SK-N-SH (cell line): ENCODE results near the gene UAP1L1. TPM values are rescaled to one million over a fixed set of nuclear protein-coding genes. Genes with fewer than 3 reads are reported as not detected.

Source experiments
- CTCF ChIA-PET: fragments of 300-600, 350-600 bp; formaldehyde crosslinking; extraction: SDS; loops from one replicate; lab custom pipeline; 2021; lab: Yijun Ruan, JAX
- POLR2A ChIA-PET: fragments of 350-600 bp; sonication (Branson Sonifier 250); formaldehyde crosslinking; extraction: SDS; loops from one replicate; lab custom pipeline; 2020; ENCODE audit warnings: antibody characterized with exemption, inconsistent platforms; lab: Yijun Ruan, JAX
- DNase-seq: peaks from one replicate; pipeline ENCODE4 v3.0.0; 2012
- H2AFZ ChIP-seq: fragments of 200-600 bp; sonication (generic); 2 replicates; pipeline ENCODE4 v1.8.1; 2016; ENCODE audit warnings: antibody characterized with exemption, mild to moderate bottlenecking, low read depth
- H3F3A ChIP-seq: fragments of 200-600 bp; sonication (generic); replicated peaks from 2 replicates; pipeline ENCODE3; 2016; ENCODE audit warnings: antibody characterized with exemption, mild to moderate bottlenecking; ENCODE audit not compliant: insufficient read depth
- H3K27ac ChIP-seq, 2 experiments: fragments of 200-500 bp in 1 of 2; fragments of 200-600 bp in 1 of 2; sonication (Bioruptor generic) in 1 of 2; sonication (generic), shearing (Covaris generic) in 1 of 2; 2 replicates each; pipeline versions ENCODE4 v1.5.1 to v1.6.1; 2014 to 2016; ENCODE audit warnings: low read depth in 2 of 2, inconsistent platforms in 1 of 2, low read length in 1 of 2, mild to moderate bottlenecking in 1 of 2, mixed read lengths in 1 of 2
- H3K27me3 ChIP-seq: fragments of 200-600 bp; sonication (generic), shearing (Covaris generic); 2 replicates; pipeline ENCODE4 v1.6.1; 2016; ENCODE audit warnings: mixed run types; ENCODE audit not compliant: insufficient read depth
- H3K36me3 ChIP-seq, 2 experiments: fragments of 200-500 bp in 1 of 2; fragments of 200-600 bp in 1 of 2; sonication (Bioruptor generic) in 1 of 2; sonication (generic) in 1 of 2; replicated peaks in 1 of 2; 2 replicates each; pipeline versions ENCODE3 to v1.5.1; 2014 to 2016; ENCODE audit warnings: low read length in 1 of 2, mild to moderate bottlenecking in 1 of 2; ENCODE audit not compliant: insufficient read depth in 2 of 2, control insufficient read depth in 1 of 2
- H3K4me1 ChIP-seq, 2 experiments: fragments of 200-500 bp in 1 of 2; fragments of 200-600 bp in 1 of 2; sonication (Bioruptor generic) in 1 of 2; sonication (generic), shearing (Covaris generic) in 1 of 2; 2 replicates each; pipeline versions ENCODE4 v1.5.1 to v1.6.1; 2014 to 2016; ENCODE audit warnings: low read depth in 1 of 2, low read length in 1 of 2, mixed run types in 1 of 2; ENCODE audit not compliant: insufficient read depth in 2 of 2, control insufficient read depth in 1 of 2
- H3K4me2 ChIP-seq: fragments of 200-600 bp; sonication (generic), shearing (Covaris generic); 2 replicates; pipeline ENCODE4 v1.6.1; 2017; ENCODE audit warnings: mixed run types
- H3K4me3 ChIP-seq, 2 experiments: fragments of 200-500 bp in 1 of 2; fragments of 200-600 bp in 1 of 2; sonication (Bioruptor generic) in 1 of 2; sonication (generic), shearing (Covaris generic) in 1 of 2; 2 replicates each; pipeline versions ENCODE4 v1.5.1 to v1.8.1; 2014 to 2016; ENCODE audit warnings: low read depth in 2 of 2, inconsistent platforms in 1 of 2, low read length in 1 of 2, mild to moderate bottlenecking in 1 of 2, mixed read lengths in 1 of 2, moderate library complexity in 1 of 2
- H3K79me2 ChIP-seq: fragments of 200-600 bp; sonication (generic); 2 replicates; pipeline ENCODE4 v1.8.1; 2017; ENCODE audit warnings: mild to moderate bottlenecking; ENCODE audit not compliant: insufficient read depth
- H3K9ac ChIP-seq: fragments of 200-600 bp; sonication (generic); 2 replicates; pipeline ENCODE4 v1.6.1; 2017; ENCODE audit warnings: mixed run types
- H3K9me2 ChIP-seq: fragments of 200-600 bp; sonication (generic); 2 replicates; pipeline ENCODE4 v1.6.1; 2017; ENCODE audit warnings: mixed run types
- H3K9me3 ChIP-seq: fragments of 200-600 bp; sonication (generic); 2 replicates; pipeline ENCODE4 v1.6.1; 2017; ENCODE audit warnings: mixed run types, mild to moderate bottlenecking, moderate library complexity
- H4K20me1 ChIP-seq: fragments of 200-600 bp; sonication (generic); 2 replicates; pipeline ENCODE4 v1.6.1; 2017; ENCODE audit warnings: mild to moderate bottlenecking, mixed run types; ENCODE audit not compliant: insufficient read depth
- CHD2 ChIP-seq: fragments of 150-350 bp; IDR thresholded peaks from 2 replicates; pipeline ENCODE4 v1.6.1; 2018; ENCODE audit warnings: low read length; ENCODE audit not compliant: partially characterized antibody
- ELF1 ChIP-seq: IDR thresholded peaks from 2 replicates; pipeline ENCODE4 v1.4.0; 2012
- EP300 ChIP-seq, 2 experiments: IDR thresholded peaks; 2 replicates each; pipeline versions ENCODE4 v1.4.0 to v1.6.1; 2012; ENCODE audit warnings: borderline replicate concordance in 1 of 2, low read depth in 1 of 2, low read length in 1 of 2
- FOSL2 ChIP-seq: IDR thresholded peaks from 2 replicates; pipeline ENCODE4 v1.4.0; 2012; ENCODE audit warnings: low read depth, mild to moderate bottlenecking, moderate library complexity, borderline replicate concordance
- FOXJ3 ChIP-seq: sonication (generic); formaldehyde crosslinking; IDR thresholded peaks from 2 replicates; pipeline ENCODE4 v1.5.1; 2020; ENCODE audit warnings: mild to moderate bottlenecking, missing genetic modification reagents
- JUND ChIP-seq: IDR thresholded peaks from 2 replicates; pipeline ENCODE4 v1.4.0; 2012
- MEF2A ChIP-seq: IDR thresholded peaks from 2 replicates; pipeline ENCODE4 v1.4.0; 2012; ENCODE audit warnings: low read depth, borderline replicate concordance
- MXI1 ChIP-seq: IDR thresholded peaks from 2 replicates; pipeline ENCODE4 v1.6.1; 2012; ENCODE audit warnings: mild to moderate bottlenecking, low read depth, low read length, improper control_type of control experiment
- NFIC ChIP-seq: IDR thresholded peaks from 2 replicates; pipeline ENCODE4 v1.4.0; 2012; ENCODE audit warnings: borderline replicate concordance
- NRF1 ChIP-seq: IDR thresholded peaks from 2 replicates; pipeline ENCODE4 v1.6.1; 2012; ENCODE audit warnings: low read depth, mild to moderate bottlenecking, low read length
- RCOR1 ChIP-seq: fragments of 150-350 bp; IDR thresholded peaks from 2 replicates; pipeline ENCODE4 v1.6.1; 2017; ENCODE audit warnings: antibody characterized with exemption, low read length
- RXRA ChIP-seq: IDR thresholded peaks from 2 replicates; pipeline ENCODE4 v1.4.0; 2012; ENCODE audit warnings: low read depth, mild to moderate bottlenecking, borderline replicate concordance
- SIN3A ChIP-seq: IDR thresholded peaks from 2 replicates; pipeline ENCODE4 v1.6.1; 2012; ENCODE audit warnings: low read depth, mild to moderate bottlenecking, low read length, moderate library complexity, borderline replicate concordance
- TAF1 ChIP-seq: IDR thresholded peaks from 2 replicates; pipeline ENCODE4 v1.6.1; 2012; ENCODE audit warnings: low read depth, mild to moderate bottlenecking, low read length, moderate library complexity, borderline replicate concordance
- TCF12 ChIP-seq: IDR thresholded peaks from 2 replicates; pipeline ENCODE4 v1.4.0; 2012
- TEAD4 ChIP-seq: IDR thresholded peaks from 2 replicates; pipeline ENCODE4 v1.4.0; 2012; ENCODE audit warnings: mild to moderate bottlenecking, borderline replicate concordance; ENCODE audit not compliant: insufficient read depth
- YY1 ChIP-seq: IDR thresholded peaks from 2 replicates; pipeline ENCODE4 v1.4.0; 2012; ENCODE audit warnings: low read depth, mild to moderate bottlenecking
- WGBS: methylation state at CpG from one replicate; pipeline ENCODE4 v1.1.6; 2017; ENCODE audit warnings: low lambda C conversion rate; 5-methylcytosine and 5-hydroxymethylcytosine counted together
- polyA plus RNA-seq, 3 experiments: library from polyadenylated mRNA; depleted of rRNA; stranded (reverse); fragments of >200 nt; gene quantifications; 2 replicates each; pipeline ENCODE4 v1.2.3, GENCODE V29; 2012
- TF ChIP-seq, protein P1 (sequence below): fragments of 150-350 bp; IDR thresholded peaks from 2 replicates; pipeline ENCODE4 v1.6.1; 2017; ENCODE audit warnings: antibody characterized with exemption, low read length, low read depth, borderline replicate concordance
- TF ChIP-seq, protein P2 (sequence below): IDR thresholded peaks from 2 replicates; pipeline ENCODE4; 2012
- TF ChIP-seq, protein P3 (sequence below): fragments of 150-350 bp; IDR thresholded peaks from 2 replicates; pipeline ENCODE4 v1.6.1; 2016; ENCODE audit warnings: mild to moderate bottlenecking, low read depth, low read length

UAP1L1 gene
- polyA plus RNA-seq, 1 of the 3 experiments (the other 2 are of a cell fraction), result 5.6 TPM

DNA sequence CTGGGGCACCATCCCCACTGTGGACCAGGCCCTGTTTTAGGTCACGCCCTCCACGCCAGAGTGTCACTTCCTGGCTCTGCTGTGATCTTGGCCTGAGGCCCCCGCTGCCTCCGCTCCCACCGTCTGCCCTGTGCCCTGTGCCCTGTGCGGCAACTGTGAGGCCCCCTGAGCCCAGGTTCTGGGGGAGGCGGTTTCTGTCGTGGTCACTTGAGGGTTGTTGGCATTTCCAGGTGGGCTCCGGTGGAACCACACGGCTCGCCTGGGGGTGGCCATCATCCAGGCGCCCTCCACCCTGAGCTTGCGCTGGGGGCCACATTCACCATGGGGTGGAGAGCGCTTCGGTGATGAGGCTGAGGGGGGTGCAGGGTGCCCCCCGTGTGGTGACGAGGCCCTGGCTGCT is 30.7 kb downstream of the UAP1L1 start:
- H3K36me3 ChIP-seq, result peaks cover 10 to 75% of the 10 kb centered on the region in 2 experiments

DNA sequence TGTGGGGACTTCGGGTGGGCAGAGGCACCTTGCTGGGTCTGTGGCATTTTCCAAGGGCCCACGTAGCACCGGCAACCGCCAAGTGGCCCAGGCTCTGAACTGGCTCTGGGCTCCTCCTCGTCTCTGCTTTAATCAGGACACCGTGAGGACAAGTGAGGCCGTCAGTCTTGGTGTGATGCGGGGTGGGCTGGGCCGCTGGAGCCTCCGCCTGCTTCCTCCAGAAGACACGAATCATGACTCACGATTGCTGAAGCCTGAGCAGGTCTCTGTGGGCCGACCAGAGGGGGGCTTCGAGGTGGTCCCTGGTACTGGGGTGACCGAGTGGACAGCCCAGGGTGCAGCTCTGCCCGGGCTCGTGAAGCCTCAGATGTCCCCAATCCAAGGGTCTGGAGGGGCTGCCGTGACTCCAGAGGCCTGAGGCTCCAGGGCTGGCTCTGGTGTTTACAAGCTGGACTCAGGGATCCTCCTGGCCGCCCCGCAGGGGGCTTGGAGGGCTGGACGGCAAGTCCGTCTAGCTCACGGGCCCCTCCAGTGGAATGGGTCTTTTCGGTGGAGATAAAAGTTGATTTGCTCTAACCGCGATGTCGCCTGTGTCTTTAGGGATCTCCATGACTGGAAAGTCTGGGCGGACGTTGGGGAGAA is 31.4 kb downstream of the UAP1L1 start:
- H3F3A ChIP-seq, result no peaks in the 10 kb centered on the region
- no peak for DNase-seq
- ChIA-PET POLR2A (no interaction called here), CTCF (interaction anchor here (0.6 to 2.9 kb wide), 2 partner anchors 62 to 119 kb away, joined by 3 to 11 read pairs; partner anchors contain the start of genes NPDC1 and RNF224)
- TF ChIP-seq RCOR1 (no peak), FOSL2 (no peak), TAF1 (no peak), MXI1 (no peak), ELF1 (no peak), TEAD4 (no peak), RXRA (no peak), YY1 (no peak), JUND (no peak), FOXJ3 (CRISPR knock-in tag) (no peak), NRF1 (no peak), EP300 (IDR thresholded peaks at IDR 0.05; ENCODE audit: borderline replicate concordance in 1 of 2, low read depth in 1 of 2, low read length in 1 of 2) (no peak), CHD2 (no peak), MEF2A (no peak), SIN3A (no peak), NFIC (no peak)
- TF ChIP-seq, protein P1, sequence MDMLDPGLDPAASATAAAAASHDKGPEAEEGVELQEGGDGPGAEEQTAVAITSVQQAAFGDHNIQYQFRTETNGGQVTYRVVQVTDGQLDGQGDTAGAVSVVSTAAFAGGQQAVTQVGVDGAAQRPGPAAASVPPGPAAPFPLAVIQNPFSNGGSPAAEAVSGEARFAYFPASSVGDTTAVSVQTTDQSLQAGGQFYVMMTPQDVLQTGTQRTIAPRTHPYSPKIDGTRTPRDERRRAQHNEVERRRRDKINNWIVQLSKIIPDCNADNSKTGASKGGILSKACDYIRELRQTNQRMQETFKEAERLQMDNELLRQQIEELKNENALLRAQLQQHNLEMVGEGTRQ, result no peak
- TF ChIP-seq, protein P2, sequence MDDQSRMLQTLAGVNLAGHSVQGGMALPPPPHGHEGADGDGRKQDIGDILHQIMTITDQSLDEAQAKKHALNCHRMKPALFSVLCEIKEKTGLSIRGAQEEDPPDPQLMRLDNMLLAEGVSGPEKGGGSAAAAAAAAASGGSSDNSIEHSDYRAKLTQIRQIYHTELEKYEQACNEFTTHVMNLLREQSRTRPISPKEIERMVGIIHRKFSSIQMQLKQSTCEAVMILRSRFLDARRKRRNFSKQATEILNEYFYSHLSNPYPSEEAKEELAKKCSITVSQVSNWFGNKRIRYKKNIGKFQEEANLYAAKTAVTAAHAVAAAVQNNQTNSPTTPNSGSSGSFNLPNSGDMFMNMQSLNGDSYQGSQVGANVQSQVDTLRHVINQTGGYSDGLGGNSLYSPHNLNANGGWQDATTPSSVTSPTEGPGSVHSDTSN, result no peak
- TF ChIP-seq, protein P3, sequence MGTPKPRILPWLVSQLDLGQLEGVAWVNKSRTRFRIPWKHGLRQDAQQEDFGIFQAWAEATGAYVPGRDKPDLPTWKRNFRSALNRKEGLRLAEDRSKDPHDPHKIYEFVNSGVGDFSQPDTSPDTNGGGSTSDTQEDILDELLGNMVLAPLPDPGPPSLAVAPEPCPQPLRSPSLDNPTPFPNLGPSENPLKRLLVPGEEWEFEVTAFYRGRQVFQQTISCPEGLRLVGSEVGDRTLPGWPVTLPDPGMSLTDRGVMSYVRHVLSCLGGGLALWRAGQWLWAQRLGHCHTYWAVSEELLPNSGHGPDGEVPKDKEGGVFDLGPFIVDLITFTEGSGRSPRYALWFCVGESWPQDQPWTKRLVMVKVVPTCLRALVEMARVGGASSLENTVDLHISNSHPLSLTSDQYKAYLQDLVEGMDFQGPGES, result no peak
- H3K79me2 ChIP-seq, result no peaks in the 10 kb centered on the region
- no peak overlapping the region for H3K9ac ChIP-seq
- H3K4me2 ChIP-seq, result no peak overlapping the region
- no peak overlapping the region for H2AFZ ChIP-seq
- H3K4me3 ChIP-seq, result no peak overlapping the region
- H3K9me2 ChIP-seq, result no peaks in the 10 kb centered on the region
- no peaks in the 10 kb centered on the region for H3K27me3 ChIP-seq
- WGBS, result 90% methylated on average over 21 of the region's 29 CpGs
- H3K9me3 ChIP-seq, result no peaks in the 10 kb centered on the region
- H3K4me1 ChIP-seq, result peaks cover 0 to 3% of the 10 kb centered on the region in 2 experiments; a peak in 1 of 4 replicates
- peaks cover 4 to 67% of the 10 kb centered on the region in 2 experiments for H3K36me3 ChIP-seq
- H3K27ac ChIP-seq, result no peak overlapping the region
- H4K20me1 ChIP-seq, result no peaks in the 10 kb centered on the region

More for the DNA sequence above, 30.7 kb downstream of the UAP1L1 start:
- H3K79me2 ChIP-seq, result no peaks in the 10 kb centered on the region
- no peak overlapping the region for H3K4me3 ChIP-seq
- peaks cover 3% of the 10 kb centered on the region for H3F3A ChIP-seq
- no peaks in the 10 kb centered on the region for H3K27me3 ChIP-seq
- no peaks in the 10 kb centered on the region for H3K9me2 ChIP-seq
- H3K27ac ChIP-seq, result no peak overlapping the region
- H2AFZ ChIP-seq, result no peak overlapping the region
- TF ChIP-seq TAF1 (no peak), TCF12 (no peak)
- TF ChIP-seq, protein P1, result no peak
- H4K20me1 ChIP-seq, result no peaks in the 10 kb centered on the region
- DNase-seq, result no peak
- WGBS, result 97% methylated on average over 12 of the region's 17 CpGs
- H3K9ac ChIP-seq, result no peak overlapping the region
- CTCF ChIA-PET, result interaction anchor here (1.5 to 2.9 kb wide), 2 partner anchors 41 to 61 kb away, joined by 3 to 11 read pairs; partner anchors contain the start of gene NPDC1
- no peaks in the 10 kb centered on the region for H3K4me1 ChIP-seq
- H3K9me3 ChIP-seq, result no peaks in the 10 kb centered on the region
- POLR2A ChIA-PET, result interaction anchor here (1.2 kb wide), 1 partner anchor 119 kb away, joined by 5 read pairs; the partner anchor contains the start of gene RNF224
- no peak overlapping the region for H3K4me2 ChIP-seq
